Astrocyte of the cerebellum (primary cell): ENCODE data around the gene TMTC1.

Experiments
- DNase-seq: peaks from one replicate; pipeline ENCODE4 v3.0.0-alpha.2; 2011; ENCODE audit warnings: low read depth
- H3K4me3 ChIP-seq: 2 replicates; pipeline ENCODE4 v1.5.1; 2011; ENCODE audit warnings: mild to moderate bottlenecking, low read depth, low read length, moderate library complexity
- CTCF ChIP-seq: IDR thresholded peaks from 2 replicates; pipeline ENCODE4 v1.5.1; 2012; ENCODE audit warnings: low read length, low read depth, moderate library complexity, mild to moderate bottlenecking; ENCODE audit errors: missing control alignments
- in situ Hi-C: cut with HindIII; loops from 2 replicates; pipeline ENCODE4 v1.10.0; 2017; ENCODE audit warnings: low sequenced_read_pairs

Gene TMTC1

GRCh38 chr12:29737644-29738043, 46.1 kb downstream of the TMTC1 start:
- in situ Hi-C loops = no loop called here
- no peak for TF ChIP-seq CTCF
- H3K4me3 ChIP-seq = no peak overlapping the region
- no peak for DNase-seq

- TF ChIP-seq CTCF = no peak
- in situ Hi-C loops = no loop called here
- DNase-seq = no peak
- H3K4me3 ChIP-seq = no peak overlapping the region
These were observed 48.1 kb downstream of the TMTC1 start for GRCh38 chr12:29735604-29736003.

DNA sequence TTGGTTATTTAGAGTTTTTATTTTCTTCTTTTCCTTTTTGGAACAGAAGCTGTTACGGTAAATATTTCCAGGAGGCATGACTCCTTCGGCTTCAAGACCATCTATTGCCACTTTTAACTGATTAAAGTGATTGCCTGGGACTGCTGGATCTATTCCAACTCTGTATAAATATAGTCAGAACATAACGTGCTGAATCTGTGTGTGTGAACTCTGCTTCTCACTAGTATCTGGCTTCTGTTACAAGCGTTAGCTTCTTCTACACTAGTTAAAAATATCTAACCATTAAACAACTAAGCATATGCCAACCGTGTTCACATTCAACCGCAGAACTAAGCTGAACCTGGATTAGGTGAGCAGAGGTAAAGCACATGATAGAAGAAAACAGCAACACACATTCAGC, 49.0 kb downstream of the TMTC1 start:
- in situ Hi-C loops = no loop called here
- no peak for DNase-seq
- H3K4me3 ChIP-seq = no peak overlapping the region
- no peak for TF ChIP-seq CTCF

- H3K4me3 ChIP-seq = no peak overlapping the region
- TF ChIP-seq CTCF = no peak
- DNase-seq = no peak
- in situ Hi-C loops = no loop called here
These were observed 49.4 kb downstream of the TMTC1 start for GRCh38 chr12:29734305-29734704.

DNA sequence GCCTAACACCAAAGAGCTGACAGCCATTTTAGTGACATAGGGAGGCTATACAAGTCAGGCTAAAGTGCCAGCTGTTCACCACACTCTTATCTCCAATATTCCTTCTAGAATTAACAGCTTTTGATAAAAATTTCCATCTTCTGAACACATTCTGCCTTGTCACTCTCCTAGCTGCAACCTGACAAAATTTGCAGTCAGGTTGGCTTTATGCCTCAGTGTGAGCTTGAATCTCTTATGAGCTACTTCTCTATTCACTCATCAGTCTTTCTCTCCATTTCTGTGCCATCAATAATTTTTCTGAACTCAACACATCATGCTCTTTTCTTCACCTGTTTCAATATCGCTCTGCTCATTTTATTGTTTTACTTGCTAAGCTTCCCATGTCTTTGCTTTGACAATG, 50.2 kb downstream of the TMTC1 start:
- DNase-seq = no peak
- in situ Hi-C loops = no loop called here
- H3K4me3 ChIP-seq = no peak overlapping the region
- TF ChIP-seq CTCF = no peak

DNA sequence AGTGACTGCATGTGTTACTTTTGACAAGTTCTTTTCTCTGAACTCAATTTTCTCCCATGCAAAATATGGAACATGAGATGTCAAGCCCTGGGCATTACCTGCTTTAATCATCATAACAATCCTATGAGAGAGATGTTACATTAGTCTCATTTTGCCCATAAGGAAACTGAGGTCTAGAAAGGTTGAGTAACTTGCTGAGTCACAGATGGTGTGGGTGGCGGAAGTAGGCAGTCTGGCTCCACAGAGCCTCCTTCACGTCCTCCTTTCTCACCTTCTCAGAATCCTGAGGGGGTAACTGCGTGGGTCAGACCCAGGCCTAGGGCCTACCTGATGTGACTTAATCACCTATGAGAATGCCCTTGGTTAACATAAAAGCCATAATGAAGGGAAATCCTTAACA, 50.7 kb downstream of the TMTC1 start:
- DNase-seq = no peak
- TF ChIP-seq CTCF = no peak
- H3K4me3 ChIP-seq = no peak overlapping the region
- in situ Hi-C loops = no loop called here

- DNase-seq = no peak
- H3K4me3 ChIP-seq = no peak overlapping the region
- TF ChIP-seq CTCF = no peak
- in situ Hi-C loops = no loop called here
These were observed 51.1 kb downstream of the TMTC1 start for GRCh38 chr12:29732593-29732992.
